B cell (primary cell): Measurements from ENCODE around the gene ZXDA.

Experiments
- EZH2 ChIP-seq: IDR thresholded peaks from 2 replicates; pipeline ENCODE4 v1.6.1; 2012; ENCODE audit warnings: borderline replicate concordance, low read depth, mild to moderate bottlenecking, moderate library complexity, low read length; ENCODE audit not compliant: insufficient read depth, poor library complexity, severe bottlenecking
- TF ChIP-seq, protein P1 (sequence below): fragments of 200-600 bp; IDR thresholded peaks from one replicate; pipeline ENCODE4 v1.8.0; 2022; ENCODE audit warnings: antibody characterized with exemption, mild to moderate bottlenecking

DNA sequence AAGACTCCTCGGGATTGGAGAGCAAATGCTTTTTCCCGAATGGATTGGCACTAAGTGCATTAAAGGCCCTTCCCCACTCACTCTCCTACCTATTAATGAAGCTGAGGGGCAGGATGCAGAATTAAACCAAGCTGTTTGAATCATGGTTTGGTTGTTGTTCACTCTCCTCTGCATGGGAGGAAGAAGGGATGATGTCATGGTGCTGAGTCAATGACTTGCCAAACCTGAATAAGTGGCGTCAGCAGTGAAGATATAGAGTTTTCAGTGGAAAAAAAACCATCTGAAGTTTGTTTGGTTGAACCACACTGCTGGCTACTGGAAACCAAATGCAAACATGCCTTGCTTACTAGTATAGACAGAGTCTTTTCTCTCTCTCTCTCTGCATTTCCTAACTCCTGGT lies 19.8 kb upstream of the ZXDA start:
- TF ChIP-seq, protein P1, sequence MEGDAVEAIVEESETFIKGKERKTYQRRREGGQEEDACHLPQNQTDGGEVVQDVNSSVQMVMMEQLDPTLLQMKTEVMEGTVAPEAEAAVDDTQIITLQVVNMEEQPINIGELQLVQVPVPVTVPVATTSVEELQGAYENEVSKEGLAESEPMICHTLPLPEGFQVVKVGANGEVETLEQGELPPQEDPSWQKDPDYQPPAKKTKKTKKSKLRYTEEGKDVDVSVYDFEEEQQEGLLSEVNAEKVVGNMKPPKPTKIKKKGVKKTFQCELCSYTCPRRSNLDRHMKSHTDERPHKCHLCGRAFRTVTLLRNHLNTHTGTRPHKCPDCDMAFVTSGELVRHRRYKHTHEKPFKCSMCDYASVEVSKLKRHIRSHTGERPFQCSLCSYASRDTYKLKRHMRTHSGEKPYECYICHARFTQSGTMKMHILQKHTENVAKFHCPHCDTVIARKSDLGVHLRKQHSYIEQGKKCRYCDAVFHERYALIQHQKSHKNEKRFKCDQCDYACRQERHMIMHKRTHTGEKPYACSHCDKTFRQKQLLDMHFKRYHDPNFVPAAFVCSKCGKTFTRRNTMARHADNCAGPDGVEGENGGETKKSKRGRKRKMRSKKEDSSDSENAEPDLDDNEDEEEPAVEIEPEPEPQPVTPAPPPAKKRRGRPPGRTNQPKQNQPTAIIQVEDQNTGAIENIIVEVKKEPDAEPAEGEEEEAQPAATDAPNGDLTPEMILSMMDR = no peak
- no peak for TF ChIP-seq EZH2
